H1 (cell line): Measurements from ENCODE around the gene CXCL6. TPM values are rescaled to one million over a fixed set of nuclear protein-coding genes. Genes with fewer than 3 reads are reported as not detected.

ENCODE experiments used
- CTCF ChIA-PET: fragments of 300-600 bp; sonication (Branson Sonifier 250); formaldehyde crosslinking; loops from one replicate; lab custom pipeline; 2021; ENCODE audit not compliant: partially characterized antibody; lab: Charles Lee
- POLR2A ChIA-PET: fragments of 300-600 bp; sonication (Branson Sonifier 250); formaldehyde crosslinking; loops from one replicate; lab custom pipeline; 2021; ENCODE audit warnings: inconsistent platforms; ENCODE audit not compliant: partially characterized antibody; lab: Charles Lee
- DNase-seq, 2 experiments: peaks; one replicate each; pipeline versions ENCODE4 v3.0.0 to v3.0.0-alpha.2; 2010 to 2022; ENCODE audit warnings: low spot score in 2 of 2, low read depth in 1 of 2, mixed read lengths in 1 of 2
- FAIRE-seq: peaks from 2 replicates; lab custom pipeline; 2011; peaks lifted over from hg19 to GRCh38; lab: Jason Lieb, UNC
- H2AFZ ChIP-seq: 2 replicates; pipeline ENCODE4 v1.8.1; 2012; ENCODE audit warnings: low read length, inconsistent platforms
- H2AK5ac ChIP-seq: 2 replicates; pipeline ENCODE4 v1.6.1; 2013; ENCODE audit warnings: low read depth, low read length
- H2BK120ac ChIP-seq: replicated peaks from 2 replicates; pipeline ENCODE3; 2013; ENCODE audit warnings: low read depth, low read length, inconsistent platforms
- H2BK12ac ChIP-seq: 2 replicates; pipeline ENCODE4 v1.6.1; 2013; ENCODE audit warnings: low read depth, low read length
- H2BK15ac ChIP-seq: 2 replicates; pipeline ENCODE4 v1.6.1; 2013; ENCODE audit warnings: low read length
- H2BK20ac ChIP-seq: 2 replicates; pipeline ENCODE4 v1.6.1; 2013; ENCODE audit warnings: low read length
- H2BK5ac ChIP-seq: 2 replicates; pipeline ENCODE4 v1.6.1; 2013; ENCODE audit warnings: low read depth, low read length
- H3K14ac ChIP-seq: 2 replicates; pipeline ENCODE4 v1.6.1; 2013; ENCODE audit warnings: inconsistent platforms; ENCODE audit not compliant: insufficient read length
- H3K18ac ChIP-seq: 2 replicates; pipeline ENCODE4 v1.6.1; 2013; ENCODE audit warnings: low read length; ENCODE audit errors: extremely low read depth
- H3K23ac ChIP-seq: 2 replicates; pipeline ENCODE4 v1.6.1; 2013; ENCODE audit warnings: inconsistent platforms; ENCODE audit not compliant: insufficient read length
- H3K23me2 ChIP-seq: 2 replicates; pipeline ENCODE4 v1.6.1; 2013; ENCODE audit warnings: low read depth, low read length
- H3K27ac ChIP-seq: 2 replicates; pipeline ENCODE4 v1.6.1; 2011; ENCODE audit warnings: low read depth, low read length, inconsistent platforms
- H3K27me3 ChIP-seq, 4 experiments: replicated peaks in 1 of 4; 1 replicate in 1 of 4; 2 replicates in 3 of 4; pipeline versions ENCODE4 v1.6.1 to v1.8.1; 2011 to 2013; ENCODE audit warnings: low read length in 3 of 4, mild to moderate bottlenecking in 3 of 4, inconsistent platforms in 2 of 4, mixed read lengths in 2 of 4, moderate library complexity in 1 of 4; ENCODE audit not compliant: control insufficient read depth in 3 of 4, insufficient read depth in 3 of 4; ENCODE audit errors: extremely low read depth in 1 of 4
- H3K36me3 ChIP-seq, 4 experiments: 2 replicates each; pipeline versions ENCODE4 v1.6.1 to v1.8.1; 2011 to 2013; ENCODE audit warnings: mild to moderate bottlenecking in 4 of 4, low read length in 3 of 4, moderate library complexity in 2 of 4, control low read depth in 1 of 4, inconsistent platforms in 1 of 4; ENCODE audit not compliant: insufficient read depth in 4 of 4, control insufficient read depth in 2 of 4
- H3K4ac ChIP-seq: replicated peaks from 2 replicates; pipeline ENCODE3; 2013; ENCODE audit warnings: low read length, low read depth, mixed read lengths, inconsistent platforms; ENCODE audit not compliant: insufficient read length
- H3K4me1 ChIP-seq, 4 experiments: replicated peaks in 1 of 4; 1 replicate in 1 of 4; 2 replicates in 3 of 4; pipeline versions ENCODE4 v1.6.1 to v1.8.1; 2011 to 2013; ENCODE audit warnings: low read length in 3 of 4, inconsistent platforms in 2 of 4, mixed read lengths in 1 of 4; ENCODE audit not compliant: insufficient read depth in 4 of 4, control insufficient read depth in 3 of 4
- H3K4me2 ChIP-seq, 2 experiments: 2 replicates each; pipeline versions ENCODE4 v1.6.1 to v1.8.1; 2011 to 2013; ENCODE audit warnings: low read depth in 2 of 2, low read length in 2 of 2, control low read depth in 1 of 2, inconsistent platforms in 1 of 2, mild to moderate bottlenecking in 1 of 2; ENCODE audit not compliant: insufficient read depth in 1 of 2
- H3K4me3 ChIP-seq, 4 experiments: fragments of 200-600, 300-600 bp in 1 of 4; sonication (generic), shearing (Covaris generic), sonication (Bioruptor Twin) in 1 of 4; 2 replicates each; pipeline versions ENCODE4 v1.5.1 to v1.8.1; 2011 to 2016; ENCODE audit warnings: low read length in 4 of 4, low read depth in 3 of 4, control low read depth in 2 of 4, inconsistent platforms in 2 of 4, mild to moderate bottlenecking in 2 of 4, mixed read lengths in 1 of 4, moderate library complexity in 1 of 4; ENCODE audit not compliant: insufficient read depth in 2 of 4; ENCODE audit errors: extremely low read depth in 1 of 4
- H3K56ac ChIP-seq: replicated peaks from 2 replicates; pipeline ENCODE3; 2013; ENCODE audit warnings: low read depth, mild to moderate bottlenecking, mixed read lengths, low read length, inconsistent platforms; ENCODE audit not compliant: insufficient read length
- H3K79me1 ChIP-seq: 2 replicates; pipeline ENCODE4 v1.6.1; 2013; ENCODE audit warnings: low read depth, low read length, control low read depth
- H3K79me2 ChIP-seq, 2 experiments: 2 replicates each; pipeline versions ENCODE4 v1.6.1 to v1.8.1; 2012 to 2013; ENCODE audit warnings: low read length in 2 of 2, mild to moderate bottlenecking in 2 of 2, inconsistent platforms in 1 of 2; ENCODE audit not compliant: insufficient read depth in 2 of 2, control insufficient read depth in 1 of 2
- H3K9ac ChIP-seq, 4 experiments: replicated peaks in 1 of 4; 1 replicate in 1 of 4; 2 replicates in 3 of 4; pipeline versions ENCODE4 v1.6.1 to v1.8.1; 2011 to 2013; ENCODE audit warnings: low read depth in 3 of 4, low read length in 3 of 4, control low read depth in 2 of 4, mild to moderate bottlenecking in 2 of 4, moderate library complexity in 2 of 4, inconsistent platforms in 1 of 4; ENCODE audit errors: extremely low read depth in 1 of 4
- H3K9me3 ChIP-seq, 2 experiments: 2 replicates each; pipeline versions ENCODE4 v1.6.1 to v1.8.1; 2012 to 2013; ENCODE audit warnings: mild to moderate bottlenecking in 2 of 2, moderate library complexity in 2 of 2, control low read depth in 1 of 2, inconsistent platforms in 1 of 2, low read depth in 1 of 2, low read length in 1 of 2, mixed read lengths in 1 of 2; ENCODE audit not compliant: insufficient read depth in 2 of 2
- H4K20me1 ChIP-seq, 2 experiments: replicated peaks in 1 of 2; 2 replicates each; pipeline versions ENCODE3 to v1.8.1; 2011 to 2013; ENCODE audit warnings: inconsistent platforms in 2 of 2, low read length in 2 of 2, mild to moderate bottlenecking in 1 of 2; ENCODE audit not compliant: insufficient read depth in 2 of 2, control insufficient read depth in 1 of 2
- H4K5ac ChIP-seq: 2 replicates; pipeline ENCODE4 v1.6.1; 2013; ENCODE audit warnings: low read length, low read depth, mixed read lengths, inconsistent platforms; ENCODE audit not compliant: insufficient read length
- H4K8ac ChIP-seq: 2 replicates; pipeline ENCODE4 v1.8.0; 2013; ENCODE audit warnings: mild to moderate bottlenecking, moderate library complexity, low read length, inconsistent platforms; ENCODE audit not compliant: insufficient read depth; ENCODE audit errors: extremely low read depth
- H4K91ac ChIP-seq: replicated peaks from 2 replicates; pipeline ENCODE3; 2013; ENCODE audit warnings: low read length, mixed read lengths, inconsistent platforms; ENCODE audit not compliant: insufficient read length
- BACH1 ChIP-seq: IDR thresholded peaks from 2 replicates; pipeline ENCODE4 v1.6.1; 2012; ENCODE audit warnings: low read length, improper control_type of control experiment
- CBX5 ChIP-seq: fragments of 300-800, 300-1000 bp; sonication (generic); IDR thresholded peaks from 2 replicates; pipeline ENCODE4 v1.7.1; 2016; ENCODE audit warnings: antibody characterized with exemption, low read length, low read depth
- CBX8 ChIP-seq: fragments of 300-800, 300-1000 bp; sonication (generic); IDR thresholded peaks from 2 replicates; pipeline ENCODE4 v1.7.1; 2016; ENCODE audit warnings: low read depth, low read length, borderline replicate concordance
- CHD2 ChIP-seq: IDR thresholded peaks from 2 replicates; pipeline ENCODE4 v1.6.1; 2012; ENCODE audit warnings: low read length, improper control_type of control experiment
- CTBP2 ChIP-seq: IDR thresholded peaks from 2 replicates; pipeline ENCODE4 v1.7.0; 2011; ENCODE audit warnings: borderline replicate concordance, mild to moderate bottlenecking, moderate library complexity, mixed read lengths, low read length; ENCODE audit not compliant: insufficient read depth, insufficient read length
- FOSL1 ChIP-seq: IDR thresholded peaks from 2 replicates; pipeline ENCODE4 v1.6.1; 2011; ENCODE audit warnings: mild to moderate bottlenecking, low read depth, low read length, moderate library complexity; ENCODE audit not compliant: insufficient read depth
- GTF2F1 ChIP-seq: IDR thresholded peaks from 2 replicates; pipeline ENCODE4 v1.6.1; 2012; ENCODE audit warnings: low read depth, low read length, improper control_type of control experiment, borderline replicate concordance
- MAFK ChIP-seq: IDR thresholded peaks from 2 replicates; pipeline ENCODE4 v1.6.1; 2012; ENCODE audit warnings: low read depth, mild to moderate bottlenecking, improper control_type of control experiment, low read length
- NRF1 ChIP-seq: IDR thresholded peaks from 2 replicates; pipeline ENCODE4 v1.6.1; 2011; ENCODE audit warnings: mild to moderate bottlenecking, low read depth, low read length, improper control_type of control experiment
- RBBP5 ChIP-seq: IDR thresholded peaks from 2 replicates; pipeline ENCODE4 v1.7.1; 2012; ENCODE audit warnings: low read depth, mild to moderate bottlenecking, inconsistent platforms, low read length, moderate library complexity, borderline replicate concordance
- RFX5 ChIP-seq: IDR thresholded peaks from 2 replicates; pipeline ENCODE4 v1.6.1; 2011; ENCODE audit warnings: low read depth, low read length, improper control_type of control experiment, borderline replicate concordance
- SUZ12 ChIP-seq: fragments of 200-600 bp; sonication (generic); IDR thresholded peaks from 2 replicates; pipeline ENCODE4 v1.6.1; 2012; ENCODE audit warnings: mild to moderate bottlenecking, inconsistent platforms, low read length, moderate library complexity, mixed read lengths
- TAF1 ChIP-seq: IDR thresholded peaks from 2 replicates; pipeline ENCODE4 v1.6.1; 2011; ENCODE audit warnings: mild to moderate bottlenecking, low read depth, low read length
- WGBS, 2 experiments: shearing (Covaris generic) in 1 of 2; methylation state at CpG; one replicate each; pipeline versions ENCODE4 v1.1.6 to v1.1.7; 2013 to 2015; ENCODE audit warnings: low lambda C conversion rate in 2 of 2, mixed read lengths in 2 of 2, inconsistent platforms in 1 of 2, low coverage in 1 of 2, missing lambda C conversion rate in 1 of 2; ENCODE audit not compliant: insufficient replicate concordance in 2 of 2, insufficient coverage in 1 of 2, insufficient read length in 1 of 2; ENCODE audit errors: extremely low coverage in 1 of 2, missing lambda C conversion rate in 1 of 2; 5-methylcytosine and 5-hydroxymethylcytosine counted together
- polyA plus RNA-seq, 7 experiments: library from polyadenylated mRNA; depleted of rRNA in 3 of 7; stranded (reverse) in 5 of 7; unstranded in 2 of 7; fragments of >200 nt in 5 of 7; fragments of 200-250 nt in 2 of 7; gene quantifications; 1 replicate in 5 of 7; 2 replicates in 1 of 7; 4 replicates in 1 of 7; pipeline versions ENCODE4 v1.2.1 to v1.2.3, GENCODE V29; 2011 to 2013; ENCODE audit warnings: missing spikeins in 2 of 7, mixed read lengths in 2 of 7
- total RNA-seq: library from RNA; stranded (reverse); fragmentation: NEBNext Ultra II Directional; extraction: Animal tissue kit (Norgen Biotek cat#: 25700); gene quantifications from 2 replicates; pipeline ENCODE4 v1.2.1, GENCODE V29; 2021

Gene CXCL6
- total and polyA plus RNA-seq, 2 of the 8 experiments (the other 6 are each of a cell fraction or from before 2014, with no cell fraction given), result 6.3 to 8.0 TPM

GRCh38 chr4:73803213-73803612 is 33.3 kb upstream of the CXCL6 start:
- H3K4ac ChIP-seq, result no peak overlapping the region
- H3K18ac ChIP-seq, result no peak overlapping the region
- no peak overlapping the region for H3K4me2 ChIP-seq
- H3K23ac ChIP-seq, result no peak overlapping the region
- no peak overlapping the region for H3K56ac ChIP-seq
- H4K20me1 ChIP-seq, result no peaks in the 10 kb centered on the region
- H3K9me3 ChIP-seq, result no peaks in the 10 kb centered on the region
- no peak overlapping the region for H4K91ac ChIP-seq
- no peaks in the 10 kb centered on the region for H3K36me3 ChIP-seq
- H4K8ac ChIP-seq, result no peak overlapping the region
- WGBS, 2 experiments, result 86% methylated on average over 3 of the region's 3 CpGs; no CpG with 5 or more reads in 1 of the 2 experiments
- H3K79me1 ChIP-seq, result no peaks in the 10 kb centered on the region
- no peak overlapping the region for H2BK20ac ChIP-seq
- H2BK120ac ChIP-seq, result no peak overlapping the region
- ChIA-PET CTCF (interaction anchor here (0.8 to 2.6 kb wide), 6 partner anchors 18 to 229 kb away, joined by 3 to 7 read pairs (median 4); partner anchors contain the start of gene PF4V1), POLR2A (interaction anchor here (0.6 to 1.0 kb wide), 2 partner anchors 22 to 291 kb away, joined by 3 read pairs; no protein-coding TSS in a partner anchor)
- no peak overlapping the region for H3K4me3 ChIP-seq
- H3K27ac ChIP-seq, result no peak overlapping the region
- H2AFZ ChIP-seq, result no peak overlapping the region
- H3K23me2 ChIP-seq, result no peaks in the 10 kb centered on the region; the same call in 1 of the 2 replicates
- DNase-seq, result no peak
- FAIRE-seq, result no peak
- H4K5ac ChIP-seq, result no peak overlapping the region
- no peaks in the 10 kb centered on the region for H3K4me1 ChIP-seq
- H3K14ac ChIP-seq, result no peak overlapping the region
- no peak overlapping the region for H2BK12ac ChIP-seq
- H3K27me3 ChIP-seq, result no peaks in the 10 kb centered on the region
- H3K9ac ChIP-seq, result no peak overlapping the region
- H2BK5ac ChIP-seq, result no peak overlapping the region
- no peaks in the 10 kb centered on the region for H3K79me2 ChIP-seq
- H2BK15ac ChIP-seq, result no peak overlapping the region
- H2AK5ac ChIP-seq, result no peak overlapping the region
- no peak for TF ChIP-seq FOSL1
- TF ChIP-seq CTBP2, result no peak
- no peak for TF ChIP-seq BACH1
- no peak for TF ChIP-seq NRF1
- no peak for TF ChIP-seq MAFK
- no peak for TF ChIP-seq GTF2F1
- TF ChIP-seq CHD2, result no peak
- TF ChIP-seq SUZ12, result no peak
- no peak for TF ChIP-seq RBBP5
- no peak for TF ChIP-seq CBX5
- TF ChIP-seq CBX8, result no peak
- no peak for TF ChIP-seq RFX5
- no peak for TF ChIP-seq TAF1
